ENCODE measurements around the gene CALCOCO2.

CALCOCO2 gene

GRCh38 chr17:48840441-48840840 lies 9.6 kb downstream of the CALCOCO2 start:
- no peak for DNase-seq
- no peaks in the 10 kb centered on the region for H3K9me3 Mint-ChIP-seq
- H3K27ac Mint-ChIP-seq = no peak overlapping the region
- peaks cover 5% of the 10 kb centered on the region for H3K27me3 Mint-ChIP-seq (ENCODE audit: low read depth, poor library complexity)
- H3K4me3 Mint-ChIP-seq = no peak overlapping the region
- H3K36me3 Mint-ChIP-seq (ENCODE audit: low read depth) = peaks cover 35% of the 10 kb centered on the region
- TF ChIP-seq CTCF (IDR thresholded peaks at IDR 0.05) = no peak
- H3K4me1 Mint-ChIP-seq = peaks cover 27% of the 10 kb centered on the region

GRCh38 chr17:48841395-48841831 lies 10.6 kb downstream of the CALCOCO2 start:
- peaks cover 5% of the 10 kb centered on the region for H3K27me3 Mint-ChIP-seq (ENCODE audit: low read depth, poor library complexity)
- H3K4me3 Mint-ChIP-seq = no peak overlapping the region
- H3K4me1 Mint-ChIP-seq = peaks cover 27% of the 10 kb centered on the region
- H3K36me3 Mint-ChIP-seq (ENCODE audit: low read depth) = peaks cover 35% of the 10 kb centered on the region
- no peak for DNase-seq
- H3K9me3 Mint-ChIP-seq = no peaks in the 10 kb centered on the region
- no peak for TF ChIP-seq CTCF (IDR thresholded peaks at IDR 0.05)
- no peak overlapping the region for H3K27ac Mint-ChIP-seq

GRCh38 chr17:48842746-48843145 lies 11.9 kb downstream of the CALCOCO2 start:
- H3K27me3 Mint-ChIP-seq (ENCODE audit: low read depth, poor library complexity) = peaks cover 5% of the 10 kb centered on the region
- TF ChIP-seq CTCF (IDR thresholded peaks at IDR 0.05) = no peak
- DNase-seq = no peak
- no peaks in the 10 kb centered on the region for H3K9me3 Mint-ChIP-seq
- H3K4me1 Mint-ChIP-seq = peaks cover 23% of the 10 kb centered on the region
- peaks cover 32% of the 10 kb centered on the region for H3K36me3 Mint-ChIP-seq (ENCODE audit: low read depth)
- H3K27ac Mint-ChIP-seq = no peak overlapping the region
- no peak overlapping the region for H3K4me3 Mint-ChIP-seq

GRCh38 chr17:48843187-48843900 lies 12.5 kb downstream of the CALCOCO2 start:
- Mint-ChIP-seq H3K27ac (peak overlapping the region; percentile 3), H3K36me3 (ENCODE audit: low read depth) (peaks cover 34% of the 10 kb centered on the region), H3K4me1 (peaks cover 18% of the 10 kb centered on the region), H3K9me3 (no peaks in the 10 kb centered on the region), H3K4me3 (no peak overlapping the region), H3K27me3 (ENCODE audit: low read depth, poor library complexity) (peaks cover 5% of the 10 kb centered on the region)
- no peak for DNase-seq
- TF ChIP-seq CTCF (IDR thresholded peaks at IDR 0.05) = no peak

GRCh38 chr17:48850792-48851323 lies 20.0 kb downstream of the CALCOCO2 start:
- no peak for TF ChIP-seq CTCF (IDR thresholded peaks at IDR 0.05)
- no peak overlapping the region for H3K27ac Mint-ChIP-seq
- peaks cover 25% of the 10 kb centered on the region for H3K4me1 Mint-ChIP-seq
- H3K4me3 Mint-ChIP-seq = no peak overlapping the region
- no peaks in the 10 kb centered on the region for H3K9me3 Mint-ChIP-seq
- no peaks in the 10 kb centered on the region for H3K27me3 Mint-ChIP-seq (ENCODE audit: low read depth, poor library complexity)
- DNase-seq = no peak
- peaks cover 40% of the 10 kb centered on the region for H3K36me3 Mint-ChIP-seq (ENCODE audit: low read depth)

Measured in nephron progenitor cell (in vitro differentiated cells).